SK-MEL-5 (cell line): ENCODE data around the gene SNX24. TPM values are rescaled to one million over a fixed set of nuclear protein-coding genes. Genes with fewer than 3 reads are reported as not detected.
"Not testable (repeated sequence)": the region's sequence is repeated elsewhere in the genome, so short reads cannot be mapped to it uniquely, and the experiment has no call there.

Experiments
- DNase-seq: peaks from one replicate; pipeline ENCODE4 v3.0.0-alpha.2; 2016; ENCODE audit warnings: low read depth, low spot score
- in situ Hi-C: cut with HindIII; loops from 2 replicates; pipeline ENCODE4 v1.10.0; 2016; ENCODE audit warnings: low sequenced_read_pairs, high pct_unique_total_duplicates, low pct_unique_long_range_greater_than_20kb
- polyA plus RNA-seq, 2 experiments: library from polyadenylated mRNA; depleted of rRNA; stranded (reverse); fragments of >200 nt; gene quantifications; 2 replicates each; pipeline ENCODE4 v1.2.3, GENCODE V29; 2015
- total RNA-seq: library from RNA; depleted of rRNA; stranded (reverse); fragments of >200 nt; shearing (Covaris generic); gene quantifications from 2 replicates; pipeline ENCODE4 v1.2.3, GENCODE V29; 2014; rRNA removed

The SNX24 gene
- 12.9 and 18.8 TPM in 2 replicates for total RNA-seq
- 16.4 TPM in 2 replicates for polyA plus RNA-seq (2015; cell fraction: cytosol; rRNA removed)
- polyA plus RNA-seq (2015; cell fraction: nucleus; rRNA removed), result 8.0 and 19.7 TPM in 2 replicates

DNA sequence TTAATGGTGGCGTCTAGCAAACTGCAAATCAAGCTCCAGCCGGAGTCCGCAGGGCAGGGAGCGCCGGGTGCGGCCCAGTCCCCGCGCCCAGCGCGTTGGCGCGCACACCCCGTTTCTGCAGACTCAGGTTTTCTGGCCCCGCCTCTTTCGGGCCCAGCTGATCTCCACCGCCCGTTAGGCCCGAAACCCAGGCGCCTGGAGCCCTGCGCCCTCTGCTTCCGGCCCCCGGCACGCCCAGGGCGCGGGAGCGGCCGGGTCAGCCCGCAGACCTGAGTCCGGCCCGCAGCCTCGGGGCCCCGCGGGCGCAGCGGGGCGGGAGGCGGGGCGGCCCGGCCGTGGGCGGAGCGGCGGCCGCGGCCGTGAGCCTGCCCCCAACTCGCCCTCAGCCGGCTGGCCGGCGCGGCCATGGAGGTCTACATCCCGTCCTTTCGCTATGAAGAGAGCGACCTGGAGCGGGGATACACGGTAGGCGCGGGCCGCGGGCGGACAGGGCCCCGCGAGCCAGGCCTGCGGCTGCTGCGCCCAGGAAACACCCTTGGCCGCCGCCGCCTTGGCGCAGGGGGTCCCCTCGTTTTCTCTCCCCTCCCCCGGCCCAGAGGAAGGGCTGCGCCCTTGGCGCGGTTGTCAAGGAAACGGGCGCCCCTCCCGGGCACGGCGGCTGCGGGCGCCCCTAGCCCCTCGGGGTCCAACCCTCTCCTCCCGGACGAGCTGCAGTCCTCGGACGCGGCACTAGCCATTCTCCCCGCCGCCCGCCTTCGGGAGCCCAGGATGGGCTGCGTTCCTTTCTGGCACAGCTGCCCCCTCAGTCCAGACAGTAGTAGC, at the start of gene SNX24:
TSS of gene SNX24 (plus strand) at position 385 of the 822 bp plus-strand sequence. CDS start at position 406, 21 bp downstream.
- in situ Hi-C loops, result no loop called here
- peak; percentile 70 for DNase-seq

GRCh38 chr5:122805481-122805880, 39.9 kb upstream of the SNX24 start:
- no peak for DNase-seq

DNA sequence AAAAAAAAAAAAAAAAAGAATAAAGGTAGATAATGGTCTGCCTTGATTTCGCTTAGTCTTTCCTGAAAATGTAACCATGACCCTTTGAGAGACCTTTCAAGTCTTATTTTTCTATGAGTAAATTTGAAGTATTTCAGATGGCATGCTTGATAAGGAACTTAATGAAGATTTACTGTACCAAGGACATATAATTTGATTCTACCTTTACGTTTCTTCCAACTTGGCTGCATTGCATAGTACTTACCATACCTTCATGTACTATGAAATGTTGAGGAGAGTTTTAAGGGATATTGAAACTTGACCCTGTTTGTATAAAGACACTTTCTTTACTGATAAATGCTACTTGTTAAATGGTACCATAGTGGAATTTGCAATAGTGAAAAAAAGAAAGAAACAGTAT, 35.0 kb upstream of the SNX24 start:
- no peak for DNase-seq
- in situ Hi-C loops, result no loop called here

More at GRCh38 chr5:122805481-122805880, 39.9 kb upstream of the SNX24 start:
- in situ Hi-C loops, result no loop called here

DNA sequence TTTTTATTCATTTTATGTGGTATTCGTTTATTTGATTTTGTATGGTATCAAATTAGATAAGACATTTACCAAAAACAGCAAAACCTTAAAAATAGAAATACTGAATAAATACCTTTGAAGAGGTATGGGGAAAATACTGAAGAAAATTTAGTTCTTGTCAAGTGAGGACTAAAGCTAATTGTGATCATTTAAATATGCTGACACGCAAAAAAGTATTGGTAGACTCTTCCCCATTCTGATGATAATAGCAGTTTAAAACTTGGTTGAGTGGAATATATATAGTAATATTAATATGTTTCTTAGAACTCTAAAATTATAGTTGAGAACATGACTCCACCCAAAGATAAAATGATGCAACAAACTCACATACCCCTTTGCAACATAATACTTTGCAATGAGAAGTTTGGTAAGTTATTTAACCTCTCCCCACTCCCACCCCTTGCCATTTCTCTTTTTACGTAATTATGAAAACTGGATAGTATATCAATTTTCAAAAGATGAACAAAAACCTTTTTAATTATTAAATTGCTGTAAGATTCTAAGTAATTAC, 30.1 kb upstream of the SNX24 start:
- in situ Hi-C loops, result no loop called here

GRCh38 chr5:122816756-122817155, 28.7 kb upstream of the SNX24 start:
- in situ Hi-C loops, result no loop called here
- no peak for DNase-seq

More for the DNA sequence above, 30.1 kb upstream of the SNX24 start:
- no peak for DNase-seq

DNA sequence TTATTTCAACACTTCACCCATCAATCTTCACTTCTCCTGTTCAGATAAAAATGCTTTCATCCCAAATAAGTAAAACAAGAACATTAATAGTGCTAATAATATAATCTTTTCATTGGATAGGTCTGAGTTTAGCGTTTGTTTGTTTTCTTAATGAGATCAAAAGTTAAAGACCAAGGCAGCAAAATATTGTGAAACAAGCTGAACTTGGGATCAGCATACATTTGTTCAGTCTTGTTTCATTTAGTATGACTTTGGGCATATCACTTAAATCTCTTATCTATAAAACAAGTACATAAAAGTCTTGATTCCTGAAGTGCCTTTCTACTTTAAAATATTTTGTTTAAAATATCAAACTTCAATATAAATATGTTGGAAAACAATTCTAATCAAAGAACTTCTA, 13.4 kb upstream of the SNX24 start:
- no peak for DNase-seq
- in situ Hi-C loops, result no loop called here

GRCh38 chr5:122835681-122836080, 9.7 kb upstream of the SNX24 start:
- in situ Hi-C loops, result no loop called here
- DNase-seq, result no peak

GRCh38 chr5:122836947-122837346, 8.5 kb upstream of the SNX24 start:
- in situ Hi-C loops, result no loop called here
- DNase-seq, result no peak

- no peak for DNase-seq
- in situ Hi-C loops, result no loop called here
These were observed 5.7 kb upstream of the SNX24 start for GRCh38 chr5:122839731-122840130.

DNA sequence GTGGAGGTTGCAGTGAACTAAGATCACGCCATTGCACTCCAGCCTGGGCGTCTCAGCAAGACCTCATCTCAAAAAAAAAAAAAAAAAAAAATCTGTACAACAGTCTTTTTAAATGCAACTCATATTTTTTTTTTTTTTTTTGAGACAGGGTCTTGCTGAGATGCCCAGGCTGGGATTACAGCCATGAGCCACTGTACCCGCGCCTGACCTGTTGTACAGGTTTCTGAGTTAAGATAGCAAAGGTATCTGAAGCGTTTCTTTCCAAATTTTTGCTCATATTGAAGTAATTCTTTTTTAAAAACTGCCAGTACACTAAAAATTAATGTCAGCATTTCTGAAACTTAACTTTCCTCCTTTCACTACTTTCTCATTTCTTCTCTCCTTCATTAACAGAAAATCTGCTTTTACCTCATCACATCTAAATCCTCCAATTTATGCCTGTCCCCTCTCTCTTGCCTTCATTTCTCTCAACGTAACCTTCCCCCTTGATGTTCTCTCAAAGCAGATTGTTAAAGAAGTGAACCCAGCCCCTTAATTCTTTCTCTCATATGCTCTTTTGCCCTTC, 3.3 kb upstream of the SNX24 start:
- no peak for DNase-seq
- in situ Hi-C loops, result no loop called here

- no peak for DNase-seq
- in situ Hi-C loops, result no loop called here
These were observed 1.1 kb upstream of the SNX24 start for GRCh38 chr5:122844136-122844909.

- in situ Hi-C loops, result no loop called here
- no peak for DNase-seq
These were observed 544 bp upstream of the SNX24 start for GRCh38 chr5:122844910-122845228.

DNA sequence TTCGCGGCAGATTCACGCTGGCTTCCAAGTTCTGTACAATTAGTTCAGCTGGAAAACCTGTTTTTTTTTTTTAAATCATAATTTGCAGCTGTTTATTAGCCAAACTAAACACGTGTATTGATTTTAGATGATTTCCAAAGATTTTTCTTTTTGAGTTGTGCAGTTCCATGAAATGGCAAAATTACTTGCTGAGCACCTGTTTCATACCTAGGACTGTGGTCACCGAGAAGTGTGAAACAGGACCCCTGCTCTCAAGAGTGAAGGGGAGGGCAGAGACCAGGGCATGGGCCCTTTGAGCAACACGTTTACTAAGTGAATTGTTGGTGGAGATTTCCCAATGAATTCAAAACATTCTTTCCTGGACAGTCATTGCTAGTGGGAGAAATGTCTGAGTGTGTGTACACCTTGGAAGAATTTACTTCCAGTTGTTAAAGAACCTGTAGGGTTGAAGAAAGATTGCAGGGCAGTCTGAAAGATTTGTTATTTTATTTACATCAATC, 688 bp downstream of the SNX24 start:
- DNase-seq, result no peak

GRCh38 chr5:122847687-122848081, 2.3 kb downstream of the SNX24 start:
- DNase-seq, result no peak
- in situ Hi-C loops, result no loop called here

More for the DNA sequence above, 688 bp downstream of the SNX24 start:
- in situ Hi-C loops, result no loop called here

DNA sequence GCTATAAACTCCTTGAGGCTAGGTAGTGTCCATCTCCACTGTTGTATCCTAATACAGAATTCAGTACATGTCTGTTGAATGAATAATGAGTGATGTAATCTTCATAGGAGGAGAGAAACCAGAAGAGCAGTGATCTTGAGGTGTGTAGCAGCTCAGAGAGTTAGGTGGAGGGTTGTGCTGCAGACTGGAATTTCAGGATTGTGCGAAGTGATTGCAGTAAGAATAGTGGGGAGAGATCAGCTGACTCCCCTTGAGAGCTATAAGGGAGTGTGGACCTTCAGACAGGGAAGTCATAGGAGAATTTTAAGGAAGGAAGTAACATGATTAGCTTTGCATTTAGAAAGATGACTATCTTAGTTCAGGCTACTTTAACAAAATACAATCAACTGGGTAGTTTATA, 4.4 kb downstream of the SNX24 start:
- in situ Hi-C loops, result no loop called here
- DNase-seq, result no peak

GRCh38 chr5:122857538-122857937, 12.1 kb downstream of the SNX24 start:
- in situ Hi-C loops, DNase-seq: not testable (repeated sequence)

- in situ Hi-C loops, result no loop called here
- DNase-seq, result no peak
These were observed 13.0 kb downstream of the SNX24 start for GRCh38 chr5:122858451-122858850.

GRCh38 chr5:122863240-122863639, 17.8 kb downstream of the SNX24 start:
- in situ Hi-C loops, result no loop called here
- DNase-seq, result no peak
